ENCODE measurements around the gene LMO1.
A peak's percentile ranks its signal among the peaks of the same experiment; 100 is the strongest.

LMO1 gene

GRCh38 chr11:8263769-8264410, at the start of gene LMO1:
Gene LMO1, minus strand, starts transcription at chr11:8263878. Its CDS starts 516 bp downstream, at chr11:8263362.
- peak; percentile 75 for DNase-seq

- DNase-seq: no peak
Observed at GRCh38 chr11:8312986-8313385, 49.3 kb upstream of the LMO1 start.

- no peak for DNase-seq
Observed at GRCh38 chr11:8311366-8311765, 47.7 kb upstream of the LMO1 start.

GRCh38 chr11:8310743-8311298, 47.1 kb upstream of the LMO1 start:
- no peak for DNase-seq

- DNase-seq: no peak
Observed at GRCh38 chr11:8309862-8310261, 46.2 kb upstream of the LMO1 start.

- DNase-seq: no peak
Observed at GRCh38 chr11:8309311-8309710, 45.6 kb upstream of the LMO1 start.

GRCh38 chr11:8307601-8308000, 43.9 kb upstream of the LMO1 start:
- no peak for DNase-seq

GRCh38 chr11:8301622-8302021, 37.9 kb upstream of the LMO1 start:
- DNase-seq: no peak

- no peak for DNase-seq
Observed at GRCh38 chr11:8298801-8299786, 35.4 kb upstream of the LMO1 start.

GRCh38 chr11:8297781-8298440, 34.2 kb upstream of the LMO1 start:
- no peak for DNase-seq

- DNase-seq: no peak
Observed at GRCh38 chr11:8296872-8297271, 33.2 kb upstream of the LMO1 start.

GRCh38 chr11:8296038-8296649, 32.5 kb upstream of the LMO1 start:
- DNase-seq: no peak

GRCh38 chr11:8294251-8294935, 30.7 kb upstream of the LMO1 start:
- no peak for DNase-seq

- no peak for DNase-seq
Observed at GRCh38 chr11:8293171-8293570, 29.5 kb upstream of the LMO1 start.

- no peak for DNase-seq
Observed at GRCh38 chr11:8292351-8292750, 28.7 kb upstream of the LMO1 start.

- DNase-seq: no peak
Observed at GRCh38 chr11:8291421-8292350, 28.0 kb upstream of the LMO1 start.

GRCh38 chr11:8290081-8290810, 26.6 kb upstream of the LMO1 start:
- DNase-seq: no peak

GRCh38 chr11:8289492-8289918, 25.8 kb upstream of the LMO1 start:
- DNase-seq: no peak

- DNase-seq: no peak
Observed at GRCh38 chr11:8288824-8289491, 25.3 kb upstream of the LMO1 start.
